GM12878 (cell line): ENCODE results near the gene COL18A1.

ENCODE experiments used
- EP300 ChIP-seq, 2 experiments: fragments of 150-350 bp in 1 of 2; IDR thresholded peaks; 2 replicates each; pipeline ENCODE4 v1.6.1; 2011 to 2012; ENCODE audit warnings: low read depth in 2 of 2, low read length in 2 of 2, borderline replicate concordance in 1 of 2, improper control_type of control experiment in 1 of 2, inconsistent platforms in 1 of 2; ENCODE audit not compliant: control insufficient read depth in 1 of 2
- FOXK2 ChIP-seq: fragments of 450-650 bp; IDR thresholded peaks from 2 replicates; pipeline ENCODE4 v1.6.1; 2017; ENCODE audit warnings: mild to moderate bottlenecking, moderate library complexity
- POLR2A ChIP-seq: IDR thresholded peaks from 2 replicates; pipeline ENCODE4 v1.6.1; 2011; ENCODE audit warnings: low read depth, mild to moderate bottlenecking, low read length
- RAD21 ChIP-seq: IDR thresholded peaks from 2 replicates; pipeline ENCODE4 v1.6.1; 2011; ENCODE audit warnings: mild to moderate bottlenecking, low read depth, low read length, moderate library complexity; ENCODE audit not compliant: insufficient read depth
- SMAD1 ChIP-seq: fragments of 450-650 bp; IDR thresholded peaks from 2 replicates; pipeline ENCODE4 v1.6.1; 2018; ENCODE audit warnings: mild to moderate bottlenecking, low read depth; ENCODE audit not compliant: partially characterized antibody
- TF ChIP-seq, protein P1 (sequence below), 3 experiments: IDR thresholded peaks in 2 of 3; conservative IDR thresholded peaks in 1 of 3; 2 replicates each; pipeline ENCODE4 v1.5.1; 2011; ENCODE audit warnings: low read depth in 3 of 3, low read length in 3 of 3, mild to moderate bottlenecking in 3 of 3, control low read depth in 2 of 3, moderate library complexity in 2 of 3, inconsistent platforms in 1 of 3, mixed read lengths in 1 of 3; ENCODE audit not compliant: control insufficient read depth in 2 of 3, insufficient read depth in 1 of 3; ENCODE audit errors: extremely low read depth in 1 of 3

DNA sequence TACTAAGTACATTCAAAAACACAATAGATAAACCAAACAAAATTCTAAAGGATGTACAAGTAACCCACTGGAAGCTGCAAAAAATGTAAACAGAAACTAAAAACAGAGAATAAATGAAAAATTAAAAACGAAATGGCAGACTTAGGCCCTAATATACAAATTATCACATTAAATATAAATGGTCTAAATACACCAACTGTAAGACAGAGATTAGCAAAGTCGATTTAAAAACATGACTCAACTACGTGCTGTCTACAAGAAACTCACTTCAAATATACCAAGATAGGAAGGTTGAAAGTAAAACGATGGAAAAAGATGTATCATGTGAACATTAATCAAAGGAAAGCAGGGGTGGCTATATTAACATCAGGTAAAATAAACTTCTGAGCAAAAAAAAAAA, 114.2 kb downstream of the COL18A1 start:
- TF ChIP-seq EP300 (IDR thresholded peaks at IDR 0.05; ENCODE audit: borderline replicate concordance in 1 of 2, control insufficient read depth in 1 of 2, low read depth in 2 of 2, low read length in 2 of 2) (no peak), POLR2A (no peak), FOXK2 (no peak), SMAD1 (no peak), RAD21 (no peak)
- TF ChIP-seq, protein P1, sequence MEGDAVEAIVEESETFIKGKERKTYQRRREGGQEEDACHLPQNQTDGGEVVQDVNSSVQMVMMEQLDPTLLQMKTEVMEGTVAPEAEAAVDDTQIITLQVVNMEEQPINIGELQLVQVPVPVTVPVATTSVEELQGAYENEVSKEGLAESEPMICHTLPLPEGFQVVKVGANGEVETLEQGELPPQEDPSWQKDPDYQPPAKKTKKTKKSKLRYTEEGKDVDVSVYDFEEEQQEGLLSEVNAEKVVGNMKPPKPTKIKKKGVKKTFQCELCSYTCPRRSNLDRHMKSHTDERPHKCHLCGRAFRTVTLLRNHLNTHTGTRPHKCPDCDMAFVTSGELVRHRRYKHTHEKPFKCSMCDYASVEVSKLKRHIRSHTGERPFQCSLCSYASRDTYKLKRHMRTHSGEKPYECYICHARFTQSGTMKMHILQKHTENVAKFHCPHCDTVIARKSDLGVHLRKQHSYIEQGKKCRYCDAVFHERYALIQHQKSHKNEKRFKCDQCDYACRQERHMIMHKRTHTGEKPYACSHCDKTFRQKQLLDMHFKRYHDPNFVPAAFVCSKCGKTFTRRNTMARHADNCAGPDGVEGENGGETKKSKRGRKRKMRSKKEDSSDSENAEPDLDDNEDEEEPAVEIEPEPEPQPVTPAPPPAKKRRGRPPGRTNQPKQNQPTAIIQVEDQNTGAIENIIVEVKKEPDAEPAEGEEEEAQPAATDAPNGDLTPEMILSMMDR (IDR thresholded peaks at IDR 0.05 in 2 of 3, conservative IDR thresholded peaks at IDR 0.05 in 1 of 3; ENCODE audit: control insufficient read depth in 2 of 3, extremely low read depth in 1 of 3, insufficient read depth in 1 of 3, low read depth in 3 of 3, low read length in 3 of 3), result no peak
